Measurements from ENCODE around the gene GRIK3.

GRCh38 chr1:36861375-36861774, 172.9 kb downstream of the GRIK3 start:
- TF ChIP-seq NR3C1 (IDR thresholded peaks at IDR 0.05) (no peak), BHLHE40 (IDR thresholded peaks at IDR 0.05; ENCODE audit: low read depth, low read length) (no peak), CEBPB (IDR thresholded peaks at IDR 0.05) (no peak), CTCF (IDR thresholded peaks at IDR 0.05) (no peak), RNF2 (IDR thresholded peaks at IDR 0.05; ENCODE audit: borderline replicate concordance, low read depth) (no peak), MYC (IDR thresholded peaks at IDR 0.05; ENCODE audit: borderline replicate concordance, low read length) (no peak), MAFK (IDR thresholded peaks at IDR 0.05; ENCODE audit: partially characterized antibody) (no peak), FOSB (CRISPR knock-in tag; IDR thresholded peaks at IDR 0.05) (no peak), ZNF302 (CRISPR knock-in tag; IDR thresholded peaks at IDR 0.05) (no peak), POLR2A (IDR thresholded peaks at IDR 0.05; ENCODE audit: low read length) (no peak), ZFP36 (IDR thresholded peaks at IDR 0.05; ENCODE audit: borderline replicate concordance, partially characterized antibody) (no peak)
